Smooth muscle cell (in vitro differentiated cells): ENCODE data around the gene MAP1LC3B. TPM values are rescaled to one million over a fixed set of nuclear protein-coding genes. Genes with fewer than 3 reads are reported as not detected.

ENCODE experiments used
- DNase-seq: peaks from one replicate; lab custom pipeline; 2025; ENCODE audit not compliant: unreplicated experiment; lab: John Stamatoyannopoulos, UW
- H2AFZ ChIP-seq: fragments of 200-600 bp; sonication (generic); 2 replicates; pipeline ENCODE4 v1.6.0; 2016; ENCODE audit warnings: antibody characterized with exemption, low read depth, mild to moderate bottlenecking
- H3F3A ChIP-seq: fragments of 200-600 bp; sonication (generic); 2 replicates; pipeline ENCODE4 v1.6.0; 2017; ENCODE audit warnings: antibody characterized with exemption, low read depth
- H3K27ac ChIP-seq: fragments of 200-600 bp; sonication (generic); 2 replicates; pipeline ENCODE4 v1.5.1; 2016; ENCODE audit warnings: low read depth, mild to moderate bottlenecking
- H3K27me3 ChIP-seq: fragments of 200-600 bp; sonication (generic); 2 replicates; pipeline ENCODE4 v1.6.1; 2016; ENCODE audit warnings: low read depth, mild to moderate bottlenecking
- H3K36me3 ChIP-seq: fragments of 200-600 bp; sonication (generic); 2 replicates; pipeline ENCODE4 v1.5.1; 2016; ENCODE audit warnings: low read depth
- H3K4me1 ChIP-seq: fragments of 200-600 bp; sonication (generic); 2 replicates; pipeline ENCODE4 v1.5.1; 2016; ENCODE audit warnings: low read depth
- H3K4me2 ChIP-seq: fragments of 200-600 bp; sonication (generic); 2 replicates; pipeline ENCODE4 v1.6.0; 2016; ENCODE audit warnings: mild to moderate bottlenecking
- H3K4me3 ChIP-seq: fragments of 200-600 bp; sonication (generic); 2 replicates; pipeline ENCODE4 v1.5.1; 2016; ENCODE audit warnings: mild to moderate bottlenecking
- H3K79me2 ChIP-seq: fragments of 200-600 bp; sonication (generic); 2 replicates; pipeline ENCODE4 v1.6.0; 2016; ENCODE audit warnings: low read depth, mild to moderate bottlenecking
- H3K9ac ChIP-seq: fragments of 200-600 bp; sonication (generic); 2 replicates; pipeline ENCODE4 v1.6.0; 2016; ENCODE audit warnings: low read depth
- H3K9me3 ChIP-seq: fragments of 200-600 bp; sonication (generic); replicated peaks from 2 replicates; pipeline ENCODE4 v1.5.1; 2016; ENCODE audit warnings: low read depth
- H4K20me1 ChIP-seq: fragments of 200-600 bp; sonication (generic); 2 replicates; pipeline ENCODE4 v1.6.0; 2016; ENCODE audit warnings: low read depth
- CTCF ChIP-seq: fragments of 200-600 bp; sonication (generic); IDR thresholded peaks from 2 replicates; pipeline ENCODE4 v1.5.1; 2017; ENCODE audit warnings: borderline replicate concordance, mild to moderate bottlenecking, antibody characterized with exemption; ENCODE audit not compliant: insufficient read depth, poor library complexity, severe bottlenecking
- WGBS: methylation state at CpG from one replicate; pipeline ENCODE4 v1.1.7; 2016; ENCODE audit warnings: low lambda C conversion rate; 5-methylcytosine and 5-hydroxymethylcytosine counted together
- polyA plus RNA-seq: library from polyadenylated mRNA; unstranded; fragments of >200 nt; fragmentation: Nextera tagmentation; extraction: Ambion mirVana; gene quantifications from 2 replicates; pipeline ENCODE4 v1.2.1, GENCODE V29; 2016
- total RNA-seq: library from RNA; depleted of rRNA; stranded (reverse); fragments of >200 nt; gene quantifications from 2 replicates; pipeline ENCODE4 v1.2.3, GENCODE V29; 2014

Gene MAP1LC3B
- total and polyA plus RNA-seq, 2 experiments from 2014 or later: 77.5 to 107 TPM

- H3K27ac ChIP-seq: no peak overlapping the region
- H3K36me3 ChIP-seq: no peaks in the 10 kb centered on the region
- H3K27me3 ChIP-seq: no peaks in the 10 kb centered on the region
- no peak overlapping the region for H3K9ac ChIP-seq
- H3K9me3 ChIP-seq: no peaks in the 10 kb centered on the region
- H3K4me1 ChIP-seq: no peaks in the 10 kb centered on the region
- 99% methylated on average over 9 of the region's 9 CpGs for WGBS
- no peak for TF ChIP-seq CTCF
- peaks cover 60% of the 10 kb centered on the region for H4K20me1 ChIP-seq
- H3F3A ChIP-seq: no peaks in the 10 kb centered on the region
- DNase-seq: no peak
- H3K79me2 ChIP-seq: no peaks in the 10 kb centered on the region
- H3K4me3 ChIP-seq: no peak overlapping the region
- H3K4me2 ChIP-seq: no peak overlapping the region
- H2AFZ ChIP-seq: no peak overlapping the region
These were observed 33.4 kb upstream of the MAP1LC3B start for GRCh38 chr16:87358696-87359095.

- H3K9me3 ChIP-seq: no peaks in the 10 kb centered on the region
- no peaks in the 10 kb centered on the region for H3K27me3 ChIP-seq
- H2AFZ ChIP-seq: no peak overlapping the region
- H3K4me1 ChIP-seq: no peaks in the 10 kb centered on the region
- peaks cover 60% of the 10 kb centered on the region for H4K20me1 ChIP-seq
- H3K36me3 ChIP-seq: no peaks in the 10 kb centered on the region
- no peak overlapping the region for H3K4me3 ChIP-seq
- H3K9ac ChIP-seq: no peak overlapping the region
- TF ChIP-seq CTCF: no peak
- no peak overlapping the region for H3K27ac ChIP-seq
- 96% methylated on average over 7 of the region's 7 CpGs for WGBS
- no peaks in the 10 kb centered on the region for H3F3A ChIP-seq
- H3K79me2 ChIP-seq: peaks cover 2% of the 10 kb centered on the region
- no peak for DNase-seq
- H3K4me2 ChIP-seq: no peak overlapping the region
These were observed 33.0 kb upstream of the MAP1LC3B start for GRCh38 chr16:87359121-87359520.

GRCh38 chr16:87360862-87361610, 31.1 kb upstream of the MAP1LC3B start:
- Histone ChIP-seq H3K27ac (no peak overlapping the region), H3K27me3 (no peaks in the 10 kb centered on the region), H3K9me3 (no peaks in the 10 kb centered on the region), H4K20me1 (peaks cover 64% of the 10 kb centered on the region), H3K4me3 (no peak overlapping the region), H3F3A (no peaks in the 10 kb centered on the region), H3K79me2 (peaks cover 2% of the 10 kb centered on the region), H3K4me2 (no peak overlapping the region), H3K36me3 (no peaks in the 10 kb centered on the region), H2AFZ (no peak overlapping the region), H3K4me1 (no peaks in the 10 kb centered on the region), H3K9ac (no peak overlapping the region)
- WGBS: 96% methylated on average over 16 of the region's 16 CpGs
- no peak for DNase-seq
- no peak for TF ChIP-seq CTCF
